Body of pancreas (tissue), 4 donors: ENCODE data around the gene PDLIM1. TPM values are rescaled to one million over a fixed set of nuclear protein-coding genes. Genes with fewer than 3 reads are reported as not detected.

Experiments used
- ATAC-seq: fragments of 150-250 bp; one replicate; pipeline ENCODE4 v1.9.1; 2016
- DNase-seq, 4 donors: peaks; one replicate each; pipeline ENCODE4 v3.0.0-alpha.2; 2019
- H3K27ac ChIP-seq, 4 donors: fragments of 200-600 bp; sonication (generic); 1 replicate in 3 of 4; 2 replicates in 1 of 4; pipeline versions ENCODE4 v1.5.1 to v1.6.1; 2016 to 2019; ENCODE audit warnings: mild to moderate bottlenecking in 1 of 4, mixed read lengths in 1 of 4, moderate library complexity in 1 of 4
- H3K27me3 ChIP-seq, 2 donors: fragments of 200-600 bp; sonication (generic); one replicate each; pipeline ENCODE4 v1.6.0; 2016; ENCODE audit warnings: mild to moderate bottlenecking in 1 of 2
- H3K36me3 ChIP-seq, 2 donors: fragments of 200-600 bp; sonication (generic); replicated peaks in 1 of 2; 2 replicates each; pipeline ENCODE4 v1.5.1; 2016; ENCODE audit warnings: low read depth in 2 of 2; ENCODE audit not compliant: insufficient read depth in 1 of 2
- H3K4me1 ChIP-seq: fragments of 200-600 bp; sonication (generic); one replicate; pipeline ENCODE4 v1.6.0; 2016
- H3K4me3 ChIP-seq, 2 donors: fragments of 200-600 bp; sonication (generic); 1 replicate in 1 of 2; 2 replicates in 1 of 2; pipeline ENCODE4 v1.5.1; 2016 to 2019
- H3K9me3 ChIP-seq, 3 donors: fragments of 200-600 bp; sonication (generic); 1 replicate in 2 of 3; 2 replicates in 1 of 3; pipeline ENCODE4 v1.5.1; 2016
- POLR2A ChIP-seq, 3 donors: fragments of 450-650 bp; IDR thresholded peaks; one replicate each; pipeline ENCODE4 v1.6.1; 2016; ENCODE audit warnings: antibody characterized with exemption in 3 of 3, mild to moderate bottlenecking in 2 of 3
- WGBS, 2 donors: methylation state at CpG; one replicate each; pipeline ENCODE4 v1.1.5; 2017; 5-methylcytosine and 5-hydroxymethylcytosine counted together
- intact Hi-C: fragments of 100-400 bp; cut with DNase I; formaldehyde crosslinking; loops from one replicate; pipeline ENCODE4 v1.15.1; 2023
- total RNA-seq, 2 donors: library from RNA; depleted of rRNA; stranded (reverse); fragments of >200 nt; gene quantifications; one replicate each; pipeline ENCODE4 v1.1.0, GENCODE V29; 2016
- TF ChIP-seq, protein P1 (sequence below), 7 experiments: fragments of 450-650 bp in 4 of 7; fragments of 200-600 bp in 3 of 7; sonication (generic) in 3 of 7; IDR thresholded peaks; one replicate each; pipeline ENCODE4 v1.5.1; 2016 to 2019; ENCODE audit warnings: antibody characterized with exemption in 7 of 7

Gene PDLIM1
- total RNA-seq, 2 donors from 2014 or later: 41.5 to 66.2 TPM

DNA sequence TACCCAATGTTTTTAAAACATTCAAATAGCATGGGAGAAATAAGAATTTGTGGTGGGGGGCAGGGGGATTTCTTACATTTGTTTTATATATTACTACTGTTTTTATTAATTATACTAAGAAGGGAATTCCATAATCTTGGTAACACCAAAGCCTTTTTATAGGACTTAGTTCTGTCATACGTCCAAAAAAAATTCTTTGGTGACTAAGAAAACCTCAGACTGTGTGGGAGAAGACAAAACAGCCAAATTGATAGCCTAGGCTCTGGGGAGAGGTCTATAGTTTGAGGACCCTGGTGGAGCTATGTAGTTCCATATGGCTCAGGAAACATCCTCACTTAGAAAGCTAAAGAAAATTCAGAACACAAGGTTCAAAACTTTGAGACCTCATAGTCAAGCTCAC is 73.3 kb downstream of the PDLIM1 start:
- no peaks in the 10 kb centered on the region for H3K36me3 ChIP-seq
- WGBS, 2 donors: 78 to 82% methylated on average over 1 of the region's 1 CpG
- intact Hi-C loops: no loop called here

DNA sequence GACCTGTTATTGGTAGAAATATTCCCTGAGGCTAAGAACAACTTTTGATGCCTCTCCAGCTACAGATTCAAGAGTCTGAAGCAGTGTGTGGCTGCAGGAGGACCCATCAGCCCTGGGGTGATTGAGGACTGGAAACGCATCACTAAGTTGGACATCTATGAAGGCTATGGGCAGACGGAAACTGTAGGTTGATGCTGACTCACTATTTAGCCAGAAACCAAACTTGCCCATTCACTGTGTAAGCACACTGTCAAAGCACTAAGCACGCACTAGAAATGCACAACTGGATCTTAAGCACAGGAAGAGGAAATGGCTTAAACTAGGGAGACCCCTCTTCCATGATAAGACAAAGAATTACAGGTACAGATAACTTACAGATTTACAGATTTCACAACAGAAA is 76.0 kb downstream of the PDLIM1 start:
- Histone ChIP-seq H3K27me3 (no peaks in the 10 kb centered on the region), H3K4me3 (no peak overlapping the region), H3K9me3 (no peaks in the 10 kb centered on the region), H3K27ac (no peak overlapping the region), H3K4me1 (no peaks in the 10 kb centered on the region), H3K36me3 (no peaks in the 10 kb centered on the region)
- WGBS, 2 donors: 70 to 90% methylated on average over 3 of the region's 3 CpGs
- ATAC-seq (no peak), DNase-seq (no peak)
- TF ChIP-seq POLR2A (IDR thresholded peaks at IDR 0.05): no peak
- TF ChIP-seq, protein P1, sequence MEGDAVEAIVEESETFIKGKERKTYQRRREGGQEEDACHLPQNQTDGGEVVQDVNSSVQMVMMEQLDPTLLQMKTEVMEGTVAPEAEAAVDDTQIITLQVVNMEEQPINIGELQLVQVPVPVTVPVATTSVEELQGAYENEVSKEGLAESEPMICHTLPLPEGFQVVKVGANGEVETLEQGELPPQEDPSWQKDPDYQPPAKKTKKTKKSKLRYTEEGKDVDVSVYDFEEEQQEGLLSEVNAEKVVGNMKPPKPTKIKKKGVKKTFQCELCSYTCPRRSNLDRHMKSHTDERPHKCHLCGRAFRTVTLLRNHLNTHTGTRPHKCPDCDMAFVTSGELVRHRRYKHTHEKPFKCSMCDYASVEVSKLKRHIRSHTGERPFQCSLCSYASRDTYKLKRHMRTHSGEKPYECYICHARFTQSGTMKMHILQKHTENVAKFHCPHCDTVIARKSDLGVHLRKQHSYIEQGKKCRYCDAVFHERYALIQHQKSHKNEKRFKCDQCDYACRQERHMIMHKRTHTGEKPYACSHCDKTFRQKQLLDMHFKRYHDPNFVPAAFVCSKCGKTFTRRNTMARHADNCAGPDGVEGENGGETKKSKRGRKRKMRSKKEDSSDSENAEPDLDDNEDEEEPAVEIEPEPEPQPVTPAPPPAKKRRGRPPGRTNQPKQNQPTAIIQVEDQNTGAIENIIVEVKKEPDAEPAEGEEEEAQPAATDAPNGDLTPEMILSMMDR (IDR thresholded peaks at IDR 0.05): no peak
- intact Hi-C loops: no loop called here

More for the DNA sequence above, 73.3 kb downstream of the PDLIM1 start:
- DNase-seq (no peak), ATAC-seq (no peak)
- no peaks in the 10 kb centered on the region for H3K27me3 ChIP-seq
- H3K9me3 ChIP-seq: no peaks in the 10 kb centered on the region
- TF ChIP-seq POLR2A (IDR thresholded peaks at IDR 0.05): no peak
- TF ChIP-seq, protein P1 (IDR thresholded peaks at IDR 0.05): no peak
- no peak overlapping the region for H3K4me3 ChIP-seq
- H3K27ac ChIP-seq: no peak overlapping the region
- H3K4me1 ChIP-seq: no peaks in the 10 kb centered on the region

DNA sequence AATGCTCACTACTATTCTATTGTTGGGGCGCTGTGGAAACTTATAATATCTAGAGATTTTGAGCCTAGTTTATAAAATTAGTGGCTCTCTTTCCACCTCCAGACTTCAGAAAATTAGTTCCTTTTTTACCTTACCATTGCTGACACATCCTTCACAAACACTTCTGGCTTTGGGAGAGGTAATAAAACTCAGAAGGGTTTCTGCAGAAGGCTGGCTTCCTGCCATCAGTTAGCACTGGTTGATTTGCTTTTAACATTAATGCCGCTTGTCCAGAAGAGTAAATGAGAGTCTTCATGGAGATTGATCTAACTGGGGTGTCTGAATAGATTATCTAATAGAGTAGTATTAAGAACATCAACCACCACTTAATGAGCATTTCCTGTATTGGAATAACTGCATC is 76.4 kb downstream of the PDLIM1 start:
- ATAC-seq (no peak), DNase-seq (no peak)
- Histone ChIP-seq H3K4me1 (no peaks in the 10 kb centered on the region), H3K27ac (no peak overlapping the region), H3K9me3 (no peaks in the 10 kb centered on the region), H3K4me3 (no peak overlapping the region), H3K27me3 (no peaks in the 10 kb centered on the region), H3K36me3 (no peaks in the 10 kb centered on the region)
- intact Hi-C loops: no loop called here
- TF ChIP-seq, protein P1 (IDR thresholded peaks at IDR 0.05): no peak
- no peak for TF ChIP-seq POLR2A (IDR thresholded peaks at IDR 0.05)
- 76 to 81% methylated on average over 2 of the region's 2 CpGs for WGBS, 2 donors

DNA sequence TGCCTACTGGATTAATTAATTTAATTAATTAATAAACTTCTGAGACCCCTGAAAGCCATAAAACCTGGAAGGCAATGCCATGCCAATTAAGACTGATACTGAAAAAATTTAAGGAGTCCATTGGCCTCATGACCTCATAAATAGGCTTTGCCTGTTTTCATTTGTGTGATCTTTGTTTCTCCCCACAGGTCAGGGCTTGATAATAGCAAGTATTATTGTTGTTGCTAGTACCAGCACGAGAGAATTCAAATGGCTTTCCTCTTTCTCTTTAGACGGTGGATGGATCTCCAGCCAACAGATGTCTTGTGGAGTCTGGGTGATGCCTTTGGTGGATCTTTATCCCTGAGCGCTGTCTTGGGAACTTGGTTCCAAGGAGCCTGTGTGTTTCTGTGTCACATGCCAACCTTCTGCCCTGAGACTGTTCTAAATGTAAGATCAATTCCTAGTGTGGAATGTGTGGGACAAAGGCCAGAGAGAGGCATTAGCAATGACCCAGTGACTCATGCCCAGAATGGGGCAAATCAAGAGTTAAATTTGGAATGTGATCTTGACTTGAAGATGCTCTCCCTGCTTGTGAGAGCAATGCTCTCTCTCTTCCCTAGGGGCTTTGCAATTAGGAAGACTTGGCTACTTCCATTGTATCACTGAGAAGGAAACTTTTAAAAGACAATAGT is 79.1 kb downstream of the PDLIM1 start:
- Histone ChIP-seq H3K4me1 (no peaks in the 10 kb centered on the region), H3K9me3 (no peaks in the 10 kb centered on the region), H3K27ac (no peak overlapping the region), H3K4me3 (no peak overlapping the region), H3K36me3 (no peaks in the 10 kb centered on the region), H3K27me3 (no peaks in the 10 kb centered on the region)
- intact Hi-C loops: no loop called here
- WGBS, 2 donors: 83 to 84% methylated on average over 3 of the region's 3 CpGs
- TF ChIP-seq, protein P1 (IDR thresholded peaks at IDR 0.05): no peak
- TF ChIP-seq POLR2A (IDR thresholded peaks at IDR 0.05): no peak
- ATAC-seq (no peak), DNase-seq (no peak)

DNA sequence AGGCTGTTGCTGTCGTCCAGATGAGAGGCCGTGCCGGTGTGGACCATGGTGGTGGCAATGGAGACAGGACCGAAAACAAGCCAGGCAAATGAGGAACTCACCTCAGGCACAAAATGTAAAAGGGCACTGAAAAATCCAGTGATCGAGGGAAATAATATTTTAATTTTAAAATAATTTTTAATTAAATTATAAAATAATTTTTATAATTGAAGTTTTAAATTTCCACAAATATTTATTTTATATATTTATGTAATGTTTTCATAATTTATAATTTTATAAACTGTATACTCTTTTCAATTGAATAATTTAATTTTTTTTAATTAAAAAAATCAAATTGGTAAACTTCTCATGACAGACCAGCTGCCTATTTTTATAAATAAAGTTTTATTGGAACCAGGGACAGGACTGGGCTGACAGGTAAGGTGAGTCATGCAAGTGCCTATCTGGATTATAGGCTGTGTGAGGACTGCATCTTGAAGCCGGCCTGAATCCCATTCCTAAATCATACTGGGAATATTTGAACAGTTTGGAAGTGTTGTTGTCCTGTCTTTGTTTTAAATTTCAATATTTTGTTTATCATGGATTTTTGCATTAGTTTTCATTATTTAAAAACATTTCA is 81.2 kb downstream of the PDLIM1 start:
- intact Hi-C loops: no loop called here
- no peaks in the 10 kb centered on the region for H3K27me3 ChIP-seq
- no peak overlapping the region for H3K27ac ChIP-seq
- no peak for ATAC-seq
- H3K9me3 ChIP-seq: no peaks in the 10 kb centered on the region
- WGBS, 2 donors: 91 to 93% methylated on average over 6 of the region's 6 CpGs
- H3K4me1 ChIP-seq: no peaks in the 10 kb centered on the region
- no peak overlapping the region for H3K4me3 ChIP-seq
- no peak for DNase-seq
- no peaks in the 10 kb centered on the region for H3K36me3 ChIP-seq
- TF ChIP-seq POLR2A (IDR thresholded peaks at IDR 0.05): no peak
- TF ChIP-seq, protein P1 (IDR thresholded peaks at IDR 0.05): no peak
